T-cell (primary cell): Measurements from ENCODE around the gene PRDM16. TPM values are rescaled to one million over a fixed set of nuclear protein-coding genes. Genes with fewer than 3 reads are reported as not detected.

ENCODE experiments used
- ATAC-seq, 4 experiments: fragments of 200-7000 bp in 3 of 4; fragments of 150-1000 bp in 1 of 4; cut with Tn5 transposase; replicated peaks in 1 of 4; 1 replicate in 3 of 4; 2 replicates in 1 of 4; pipeline ENCODE4 v1.10.0; 2021; ENCODE audit warnings: moderate library complexity in 3 of 4, mild to moderate bottlenecking in 2 of 4, moderate number of reproducible peaks in 1 of 4
- CTCF ChIA-PET, 2 donors: fragments of 300-600 bp; sonication (Branson Sonifier 250); formaldehyde crosslinking; loops; one replicate each; lab custom pipeline; 2022; ENCODE audit warnings: antibody characterized with exemption in 2 of 2; lab: Charles Lee
- POLR2A ChIA-PET, 2 donors: fragments of 300-600 bp; sonication (Branson Sonifier 250); formaldehyde crosslinking; loops; one replicate each; lab custom pipeline; 2022; ENCODE audit warnings: antibody characterized with exemption in 2 of 2; lab: Charles Lee
- DNase-seq, 35 experiments: peaks; one replicate each; pipeline versions ENCODE4 v3.0.0 to v3.0.0-alpha.2; 2013 to 2023
- H3K27ac ChIP-seq: one replicate; pipeline ENCODE4 v1.5.1; 2013; ENCODE audit warnings: low read length
- H3K27me3 ChIP-seq, 2 experiments: replicated peaks in 1 of 2; 1 replicate in 1 of 2; 2 replicates in 1 of 2; pipeline versions ENCODE4 v1.6.1 to v1.7.0; 2013; ENCODE audit warnings: low read length in 1 of 2, mixed read lengths in 1 of 2; ENCODE audit not compliant: control insufficient read depth in 2 of 2, insufficient read depth in 2 of 2; ENCODE audit errors: extremely low read depth in 1 of 2
- H3K36me3 ChIP-seq, 2 donors: 1 replicate in 1 of 2; 2 replicates in 1 of 2; pipeline versions ENCODE4 v1.6.1 to v1.7.0; 2013; ENCODE audit warnings: low read length in 1 of 2; ENCODE audit not compliant: control insufficient read depth in 2 of 2, insufficient read depth in 1 of 2; ENCODE audit errors: extremely low read depth in 1 of 2
- H3K4me1 ChIP-seq, 2 experiments: 1 replicate in 1 of 2; 2 replicates in 1 of 2; pipeline versions ENCODE4 v1.6.1 to v1.7.0; 2013; ENCODE audit warnings: low read length in 2 of 2, mixed read lengths in 1 of 2; ENCODE audit not compliant: insufficient read depth in 2 of 2, control insufficient read depth in 1 of 2; ENCODE audit errors: extremely low read depth in 1 of 2
- H3K4me3 ChIP-seq, 2 donors: 1 replicate in 1 of 2; 2 replicates in 1 of 2; pipeline versions ENCODE4 v1.5.1 to v1.7.0; 2013; ENCODE audit warnings: mild to moderate bottlenecking in 2 of 2, low read length in 1 of 2, moderate library complexity in 1 of 2; ENCODE audit not compliant: control insufficient read depth in 1 of 2; ENCODE audit errors: extremely low read depth in 1 of 2
- H3K9me3 ChIP-seq: 2 replicates; pipeline ENCODE4 v1.7.0; 2013
- H3K27ac Mint-ChIP-seq, 2 donors: one replicate each; pipeline ENCODE4 v1.8.0; 2020 to 2021; ENCODE audit warnings: mild to moderate bottlenecking in 2 of 2, mixed read lengths in 2 of 2
- H3K27me3 Mint-ChIP-seq, 2 donors: one replicate each; pipeline ENCODE4 v1.8.0; 2021 to 2022; ENCODE audit warnings: mixed read lengths in 2 of 2
- H3K36me3 Mint-ChIP-seq: one replicate; pipeline ENCODE4 v1.8.0; 2021; ENCODE audit warnings: mixed read lengths
- H3K4me1 Mint-ChIP-seq, 3 donors: one replicate each; pipeline ENCODE4 v1.8.0; 2020 to 2022; ENCODE audit warnings: mixed read lengths in 3 of 3, mild to moderate bottlenecking in 1 of 3
- H3K4me3 Mint-ChIP-seq, 3 donors: one replicate each; pipeline ENCODE4 v1.8.0; 2020 to 2022; ENCODE audit warnings: mild to moderate bottlenecking in 3 of 3, mixed read lengths in 3 of 3, moderate library complexity in 3 of 3
- H3K9me3 Mint-ChIP-seq, 3 donors: one replicate each; pipeline ENCODE4 v1.8.0; 2020 to 2022; ENCODE audit warnings: mixed read lengths in 3 of 3
- WGBS: methylation state at CpG from one replicate; pipeline ENCODE4 v1.1.5; 2013; ENCODE audit warnings: missing lambda C conversion rate; ENCODE audit not compliant: insufficient coverage; 5-methylcytosine and 5-hydroxymethylcytosine counted together
- total RNA-seq, 35 experiments: library from RNA in 6 of 35; stranded (reverse) in 6 of 35; fragments of 120-200 nt in 1 of 35; gene quantifications; one replicate each; pipeline versions ENCODE4 v1.2.1 to v1.2.4 and lab custom pipeline; 2013 to 2026

PRDM16 gene
- total RNA-seq, 5 donors from 2014 or later (not counting 1 experiment from before 2014, with no cell fraction given): 0.15 to 0.70 (median 0.24) TPM; not detected in 1

- POLR2A ChIA-PET: no interaction called here
- H3K27ac Mint-ChIP-seq: no peak overlapping the region
Observed at GRCh38 chr1:3216015-3216391, 147.0 kb downstream of the PRDM16 start.

GRCh38 chr1:3217181-3217641 lies 148.2 kb downstream of the PRDM16 start:
- no peak overlapping the region for H3K4me3 Mint-ChIP-seq
- ChIA-PET POLR2A (no interaction called here), CTCF (no interaction called here)
- Histone ChIP-seq H3K4me3 (no peak overlapping the region), H3K9me3 (no peaks in the 10 kb centered on the region), H3K4me1 (no peaks in the 10 kb centered on the region), H3K27me3 (peaks cover 0 to 30% of the 10 kb centered on the region in 2 experiments), H3K36me3 (no peaks in the 10 kb centered on the region), H3K27ac (no peak overlapping the region)
- ATAC-seq (no peak), DNase-seq (no peak)
- H3K27me3 Mint-ChIP-seq: peaks cover 0 to 14% of the 10 kb centered on the region in 2 donors
- H3K4me1 Mint-ChIP-seq: no peaks in the 10 kb centered on the region
- H3K36me3 Mint-ChIP-seq: no peaks in the 10 kb centered on the region
- no peak overlapping the region for H3K27ac Mint-ChIP-seq
- WGBS: 81% methylated on average over 14 of the region's 15 CpGs
- H3K9me3 Mint-ChIP-seq: no peaks in the 10 kb centered on the region

More at GRCh38 chr1:3216015-3216391, 147.0 kb downstream of the PRDM16 start:
- Histone ChIP-seq H3K4me3 (no peak overlapping the region), H3K4me1 (no peaks in the 10 kb centered on the region), H3K9me3 (no peaks in the 10 kb centered on the region), H3K27me3 (peaks cover 0 to 30% of the 10 kb centered on the region in 2 experiments), H3K27ac (no peak overlapping the region), H3K36me3 (no peaks in the 10 kb centered on the region)
- peaks cover 0 to 12% of the 10 kb centered on the region in 2 donors for H3K27me3 Mint-ChIP-seq
- DNase-seq (no peak), ATAC-seq (no peak)
- WGBS: 86% methylated on average over 7 of the region's 7 CpGs
- H3K36me3 Mint-ChIP-seq: no peaks in the 10 kb centered on the region
- H3K9me3 Mint-ChIP-seq: no peaks in the 10 kb centered on the region
- H3K4me3 Mint-ChIP-seq: no peak overlapping the region
- CTCF ChIA-PET: no interaction called here
- no peaks in the 10 kb centered on the region for H3K4me1 Mint-ChIP-seq

DNA sequence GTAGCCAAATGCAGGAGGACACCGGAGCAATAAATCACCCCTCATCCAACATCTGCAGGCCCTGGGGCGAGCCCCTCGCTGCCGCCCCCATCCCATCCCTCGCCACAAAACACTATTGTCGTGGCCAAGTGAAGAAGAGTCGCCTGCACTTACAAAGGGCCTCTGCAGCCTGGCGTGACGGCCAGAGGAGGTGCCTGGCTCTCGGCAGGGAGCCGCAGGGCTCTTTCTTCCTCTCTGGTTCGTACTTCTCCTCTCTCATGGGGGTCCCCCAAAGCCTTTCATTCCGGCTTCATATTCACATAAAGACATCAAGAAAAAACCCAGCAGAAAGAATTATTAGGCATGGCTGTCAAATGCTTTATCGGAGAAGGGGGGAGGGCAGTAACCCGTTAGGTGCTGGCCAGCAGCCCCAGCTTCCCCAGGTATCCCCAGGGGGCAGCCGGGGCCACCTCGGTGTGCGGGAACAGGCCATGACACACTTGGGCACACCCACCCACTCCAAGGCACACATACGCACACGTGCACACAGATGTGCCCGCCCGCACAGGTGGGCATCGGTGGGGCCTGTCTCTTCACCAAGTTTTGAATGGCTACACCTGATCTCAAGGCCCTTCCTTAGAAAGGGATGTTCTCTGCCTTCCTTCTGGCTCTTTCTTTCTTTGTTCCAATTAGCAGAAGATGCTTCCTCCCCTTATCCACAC lies 149.1 kb downstream of the PRDM16 start:
- ATAC-seq (no peak), DNase-seq (no peak)
- Mint-ChIP-seq H3K4me1 (no peaks in the 10 kb centered on the region), H3K36me3 (no peaks in the 10 kb centered on the region), H3K9me3 (no peaks in the 10 kb centered on the region), H3K27ac (no peak overlapping the region), H3K27me3 (peaks cover 0 to 14% of the 10 kb centered on the region in 2 donors), H3K4me3 (no peak overlapping the region)
- 63% methylated on average over 17 of the region's 23 CpGs for WGBS
- H3K4me1 ChIP-seq: no peaks in the 10 kb centered on the region
- no peaks in the 10 kb centered on the region for H3K36me3 ChIP-seq
- H3K27ac ChIP-seq: no peak overlapping the region
- ChIA-PET POLR2A (no interaction called here), CTCF (no interaction called here)
- peaks cover 0 to 37% of the 10 kb centered on the region in 2 experiments for H3K27me3 ChIP-seq
- no peak overlapping the region for H3K4me3 ChIP-seq
- no peaks in the 10 kb centered on the region for H3K9me3 ChIP-seq

GRCh38 chr1:3219005-3219790 lies 150.2 kb downstream of the PRDM16 start:
- Histone ChIP-seq H3K4me1 (no peaks in the 10 kb centered on the region), H3K36me3 (no peaks in the 10 kb centered on the region), H3K9me3 (no peaks in the 10 kb centered on the region), H3K27ac (no peak overlapping the region), H3K27me3 (peaks cover 0 to 38% of the 10 kb centered on the region in 2 experiments), H3K4me3 (no peak overlapping the region)
- DNase-seq (no peak), ATAC-seq (no peak)
- Mint-ChIP-seq H3K27ac (no peak overlapping the region), H3K36me3 (no peaks in the 10 kb centered on the region), H3K9me3 (no peaks in the 10 kb centered on the region), H3K27me3 (peaks cover 0 to 14% of the 10 kb centered on the region in 2 donors), H3K4me1 (no peaks in the 10 kb centered on the region), H3K4me3 (no peak overlapping the region)
- POLR2A ChIA-PET: no interaction called here
- WGBS: 92% methylated on average over 28 of the region's 37 CpGs
- CTCF ChIA-PET: no interaction called here

GRCh38 chr1:3219791-3220467 lies 150.9 kb downstream of the PRDM16 start:
- Histone ChIP-seq H3K27me3 (peaks cover 0 to 38% of the 10 kb centered on the region in 2 experiments), H3K9me3 (no peaks in the 10 kb centered on the region), H3K4me3 (no peak overlapping the region), H3K4me1 (no peaks in the 10 kb centered on the region), H3K36me3 (no peaks in the 10 kb centered on the region), H3K27ac (no peak overlapping the region)
- no peaks in the 10 kb centered on the region for H3K4me1 Mint-ChIP-seq
- H3K9me3 Mint-ChIP-seq: no peaks in the 10 kb centered on the region
- H3K27ac Mint-ChIP-seq: no peak overlapping the region
- POLR2A ChIA-PET: no interaction called here
- no peak for ATAC-seq
- 88% methylated on average over 30 of the region's 32 CpGs for WGBS
- no peak for DNase-seq
- CTCF ChIA-PET: no interaction called here
- peaks cover 0 to 18% of the 10 kb centered on the region in 2 donors for H3K27me3 Mint-ChIP-seq
- H3K36me3 Mint-ChIP-seq: no peaks in the 10 kb centered on the region
- H3K4me3 Mint-ChIP-seq: no peak overlapping the region
